ENCODE data around the gene FIBIN. TPM values are rescaled to one million over a fixed set of nuclear protein-coding genes. Genes with fewer than 3 reads are reported as not detected.

The FIBIN gene
- total and polyA plus RNA-seq, 2 experiments from 2014 or later = 0.21 to 0.66 TPM

DNA sequence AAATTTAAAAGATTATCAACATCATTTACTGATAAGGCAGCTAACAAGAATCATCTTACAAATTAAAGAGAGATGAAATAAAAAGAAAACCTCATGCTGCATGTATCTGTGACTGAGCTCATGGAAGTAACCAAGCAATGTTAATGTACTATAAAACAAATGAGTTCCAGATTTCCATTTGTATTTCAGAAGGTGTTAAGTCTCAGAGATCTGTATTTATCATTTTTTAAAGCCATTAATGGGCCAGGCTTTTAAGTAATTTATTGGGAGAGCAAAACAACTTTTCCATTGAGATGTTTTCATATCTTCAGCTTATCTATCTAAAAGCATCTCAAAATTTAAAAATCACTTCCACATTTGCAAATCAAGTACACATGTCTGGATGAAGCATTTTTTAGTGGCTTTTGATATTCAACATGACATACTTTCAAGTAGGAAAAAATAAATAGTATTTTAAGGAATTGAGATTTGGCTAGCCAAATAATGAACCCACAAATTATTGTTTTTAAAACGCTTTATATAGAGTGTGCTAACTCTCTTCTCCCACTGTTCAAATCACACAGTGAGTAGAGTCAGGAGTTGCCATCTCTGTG lies 28.8 kb downstream of the FIBIN start:
- Histone ChIP-seq H3K27ac (ENCODE audit: low read depth) (no peak overlapping the region), H4K20me1 (replicated peaks; ENCODE audit: insufficient read depth) (no peaks in the 10 kb centered on the region), H3K36me3 (ENCODE audit: insufficient read depth) (no peaks in the 10 kb centered on the region), H2AFZ (no peak overlapping the region), H3K79me2 (replicated peaks; ENCODE audit: insufficient read depth) (no peaks in the 10 kb centered on the region), H3K4me3 (no peak overlapping the region), H3K4me2 (no peak overlapping the region), H3K4me1 (ENCODE audit: insufficient read depth) (peaks cover 10% of the 10 kb centered on the region), H3F3A (replicated peaks; ENCODE audit: low read depth) (no peaks in the 10 kb centered on the region), H3K9me2 (ENCODE audit: insufficient read depth) (peaks cover 15% of the 10 kb centered on the region; the same call in 1 of the 2 replicates), H3K27me3 (ENCODE audit: insufficient read depth) (no peaks in the 10 kb centered on the region)
- TF ChIP-seq EZH2phosphoT487 (IDR thresholded peaks at IDR 0.05; ENCODE audit: unreplicated experiment) = no peak
- TF ChIP-seq, protein P1, sequence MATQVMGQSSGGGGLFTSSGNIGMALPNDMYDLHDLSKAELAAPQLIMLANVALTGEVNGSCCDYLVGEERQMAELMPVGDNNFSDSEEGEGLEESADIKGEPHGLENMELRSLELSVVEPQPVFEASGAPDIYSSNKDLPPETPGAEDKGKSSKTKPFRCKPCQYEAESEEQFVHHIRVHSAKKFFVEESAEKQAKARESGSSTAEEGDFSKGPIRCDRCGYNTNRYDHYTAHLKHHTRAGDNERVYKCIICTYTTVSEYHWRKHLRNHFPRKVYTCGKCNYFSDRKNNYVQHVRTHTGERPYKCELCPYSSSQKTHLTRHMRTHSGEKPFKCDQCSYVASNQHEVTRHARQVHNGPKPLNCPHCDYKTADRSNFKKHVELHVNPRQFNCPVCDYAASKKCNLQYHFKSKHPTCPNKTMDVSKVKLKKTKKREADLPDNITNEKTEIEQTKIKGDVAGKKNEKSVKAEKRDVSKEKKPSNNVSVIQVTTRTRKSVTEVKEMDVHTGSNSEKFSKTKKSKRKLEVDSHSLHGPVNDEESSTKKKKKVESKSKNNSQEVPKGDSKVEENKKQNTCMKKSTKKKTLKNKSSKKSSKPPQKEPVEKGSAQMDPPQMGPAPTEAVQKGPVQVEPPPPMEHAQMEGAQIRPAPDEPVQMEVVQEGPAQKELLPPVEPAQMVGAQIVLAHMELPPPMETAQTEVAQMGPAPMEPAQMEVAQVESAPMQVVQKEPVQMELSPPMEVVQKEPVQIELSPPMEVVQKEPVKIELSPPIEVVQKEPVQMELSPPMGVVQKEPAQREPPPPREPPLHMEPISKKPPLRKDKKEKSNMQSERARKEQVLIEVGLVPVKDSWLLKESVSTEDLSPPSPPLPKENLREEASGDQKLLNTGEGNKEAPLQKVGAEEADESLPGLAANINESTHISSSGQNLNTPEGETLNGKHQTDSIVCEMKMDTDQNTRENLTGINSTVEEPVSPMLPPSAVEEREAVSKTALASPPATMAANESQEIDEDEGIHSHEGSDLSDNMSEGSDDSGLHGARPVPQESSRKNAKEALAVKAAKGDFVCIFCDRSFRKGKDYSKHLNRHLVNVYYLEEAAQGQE (IDR thresholded peaks at IDR 0.05; ENCODE audit: unreplicated experiment) = no peak
- no peak for TF ChIP-seq STAT1 (IDR thresholded peaks at IDR 0.05; ENCODE audit: unreplicated experiment)
- TF ChIP-seq ZNF114 (CRISPR knock-in tag; IDR thresholded peaks at IDR 0.05) = no peak
- TF ChIP-seq, protein P2, sequence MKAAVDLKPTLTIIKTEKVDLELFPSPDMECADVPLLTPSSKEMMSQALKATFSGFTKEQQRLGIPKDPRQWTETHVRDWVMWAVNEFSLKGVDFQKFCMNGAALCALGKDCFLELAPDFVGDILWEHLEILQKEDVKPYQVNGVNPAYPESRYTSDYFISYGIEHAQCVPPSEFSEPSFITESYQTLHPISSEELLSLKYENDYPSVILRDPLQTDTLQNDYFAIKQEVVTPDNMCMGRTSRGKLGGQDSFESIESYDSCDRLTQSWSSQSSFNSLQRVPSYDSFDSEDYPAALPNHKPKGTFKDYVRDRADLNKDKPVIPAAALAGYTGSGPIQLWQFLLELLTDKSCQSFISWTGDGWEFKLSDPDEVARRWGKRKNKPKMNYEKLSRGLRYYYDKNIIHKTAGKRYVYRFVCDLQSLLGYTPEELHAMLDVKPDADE (IDR thresholded peaks at IDR 0.05) = no peak
- H3K9me3 Mint-ChIP-seq = no peaks in the 10 kb centered on the region
- H3K4me3 Mint-ChIP-seq = no peak overlapping the region
- DNase-seq (ENCODE audit: low spot score) (no peak), ATAC-seq (no peak)
- peaks cover 14% of the 10 kb centered on the region; the same call in 2 of the 3 replicates for H3K4me1 Mint-ChIP-seq
- no peaks in the 10 kb centered on the region for H3K36me3 Mint-ChIP-seq (ENCODE audit: low read depth)
- H3K27me3 Mint-ChIP-seq (ENCODE audit: insufficient read depth, low read depth, poor library complexity) = no peaks in the 10 kb centered on the region
- H3K27ac Mint-ChIP-seq = no peak overlapping the region

DNA sequence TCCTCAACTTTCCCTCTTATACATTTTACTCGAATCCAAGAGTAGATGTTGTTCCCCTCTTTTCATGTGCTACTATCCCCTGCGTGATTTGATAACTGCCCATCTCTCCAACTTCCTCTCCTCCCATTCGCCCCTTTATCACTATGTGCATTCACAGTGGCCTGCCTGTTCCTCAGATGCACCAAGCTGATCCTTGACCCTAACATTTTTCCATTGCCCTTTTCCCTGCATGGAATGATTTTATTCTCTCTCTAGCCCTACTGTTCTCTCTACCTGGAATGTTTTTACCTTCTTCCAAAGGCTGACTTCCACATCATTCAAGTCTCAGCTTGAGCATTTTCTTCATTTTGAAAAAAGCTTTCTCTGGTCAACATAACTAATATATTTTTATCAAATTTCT lies 31.0 kb downstream of the FIBIN start:
- no peak overlapping the region for H3K4me2 ChIP-seq
- no peak overlapping the region for H3K27ac ChIP-seq (ENCODE audit: low read depth)
- peak overlapping the region; percentile 17; the same call in 1 of the 2 replicates for H3K27ac Mint-ChIP-seq
- H4K20me1 ChIP-seq (replicated peaks; ENCODE audit: insufficient read depth) = no peaks in the 10 kb centered on the region
- no peaks in the 10 kb centered on the region for H3K27me3 Mint-ChIP-seq (ENCODE audit: insufficient read depth, low read depth, poor library complexity)
- peaks cover 10% of the 10 kb centered on the region for H3K4me1 ChIP-seq (ENCODE audit: insufficient read depth)
- no peak for ATAC-seq
- no peaks in the 10 kb centered on the region for H3F3A ChIP-seq (replicated peaks; ENCODE audit: low read depth)
- no peak overlapping the region for H2AFZ ChIP-seq
- no peak overlapping the region for H3K4me3 ChIP-seq
- no peaks in the 10 kb centered on the region for H3K79me2 ChIP-seq (replicated peaks; ENCODE audit: insufficient read depth)
- no peak for DNase-seq (ENCODE audit: low spot score)
- H3K27me3 ChIP-seq (ENCODE audit: insufficient read depth) = no peaks in the 10 kb centered on the region
- H3K36me3 ChIP-seq (ENCODE audit: insufficient read depth) = no peaks in the 10 kb centered on the region
- H3K9me3 Mint-ChIP-seq = no peaks in the 10 kb centered on the region
- peaks cover 9% of the 10 kb centered on the region; the same call in 1 of the 2 replicates for H3K9me2 ChIP-seq (ENCODE audit: insufficient read depth)
- no peaks in the 10 kb centered on the region for H3K36me3 Mint-ChIP-seq (ENCODE audit: low read depth)
- peaks cover 14% of the 10 kb centered on the region; the same call in 2 of the 3 replicates for H3K4me1 Mint-ChIP-seq
- H3K4me3 Mint-ChIP-seq = no peak overlapping the region
- TF ChIP-seq POLR2AphosphoS5 (IDR thresholded peaks at IDR 0.05; ENCODE audit: low read depth) (no peak), EZH2 (IDR thresholded peaks at IDR 0.05; ENCODE audit: low read depth, unreplicated experiment) (no peak), ZNF114 (CRISPR knock-in tag; IDR thresholded peaks at IDR 0.05) (no peak)
- TF ChIP-seq, protein P3, sequence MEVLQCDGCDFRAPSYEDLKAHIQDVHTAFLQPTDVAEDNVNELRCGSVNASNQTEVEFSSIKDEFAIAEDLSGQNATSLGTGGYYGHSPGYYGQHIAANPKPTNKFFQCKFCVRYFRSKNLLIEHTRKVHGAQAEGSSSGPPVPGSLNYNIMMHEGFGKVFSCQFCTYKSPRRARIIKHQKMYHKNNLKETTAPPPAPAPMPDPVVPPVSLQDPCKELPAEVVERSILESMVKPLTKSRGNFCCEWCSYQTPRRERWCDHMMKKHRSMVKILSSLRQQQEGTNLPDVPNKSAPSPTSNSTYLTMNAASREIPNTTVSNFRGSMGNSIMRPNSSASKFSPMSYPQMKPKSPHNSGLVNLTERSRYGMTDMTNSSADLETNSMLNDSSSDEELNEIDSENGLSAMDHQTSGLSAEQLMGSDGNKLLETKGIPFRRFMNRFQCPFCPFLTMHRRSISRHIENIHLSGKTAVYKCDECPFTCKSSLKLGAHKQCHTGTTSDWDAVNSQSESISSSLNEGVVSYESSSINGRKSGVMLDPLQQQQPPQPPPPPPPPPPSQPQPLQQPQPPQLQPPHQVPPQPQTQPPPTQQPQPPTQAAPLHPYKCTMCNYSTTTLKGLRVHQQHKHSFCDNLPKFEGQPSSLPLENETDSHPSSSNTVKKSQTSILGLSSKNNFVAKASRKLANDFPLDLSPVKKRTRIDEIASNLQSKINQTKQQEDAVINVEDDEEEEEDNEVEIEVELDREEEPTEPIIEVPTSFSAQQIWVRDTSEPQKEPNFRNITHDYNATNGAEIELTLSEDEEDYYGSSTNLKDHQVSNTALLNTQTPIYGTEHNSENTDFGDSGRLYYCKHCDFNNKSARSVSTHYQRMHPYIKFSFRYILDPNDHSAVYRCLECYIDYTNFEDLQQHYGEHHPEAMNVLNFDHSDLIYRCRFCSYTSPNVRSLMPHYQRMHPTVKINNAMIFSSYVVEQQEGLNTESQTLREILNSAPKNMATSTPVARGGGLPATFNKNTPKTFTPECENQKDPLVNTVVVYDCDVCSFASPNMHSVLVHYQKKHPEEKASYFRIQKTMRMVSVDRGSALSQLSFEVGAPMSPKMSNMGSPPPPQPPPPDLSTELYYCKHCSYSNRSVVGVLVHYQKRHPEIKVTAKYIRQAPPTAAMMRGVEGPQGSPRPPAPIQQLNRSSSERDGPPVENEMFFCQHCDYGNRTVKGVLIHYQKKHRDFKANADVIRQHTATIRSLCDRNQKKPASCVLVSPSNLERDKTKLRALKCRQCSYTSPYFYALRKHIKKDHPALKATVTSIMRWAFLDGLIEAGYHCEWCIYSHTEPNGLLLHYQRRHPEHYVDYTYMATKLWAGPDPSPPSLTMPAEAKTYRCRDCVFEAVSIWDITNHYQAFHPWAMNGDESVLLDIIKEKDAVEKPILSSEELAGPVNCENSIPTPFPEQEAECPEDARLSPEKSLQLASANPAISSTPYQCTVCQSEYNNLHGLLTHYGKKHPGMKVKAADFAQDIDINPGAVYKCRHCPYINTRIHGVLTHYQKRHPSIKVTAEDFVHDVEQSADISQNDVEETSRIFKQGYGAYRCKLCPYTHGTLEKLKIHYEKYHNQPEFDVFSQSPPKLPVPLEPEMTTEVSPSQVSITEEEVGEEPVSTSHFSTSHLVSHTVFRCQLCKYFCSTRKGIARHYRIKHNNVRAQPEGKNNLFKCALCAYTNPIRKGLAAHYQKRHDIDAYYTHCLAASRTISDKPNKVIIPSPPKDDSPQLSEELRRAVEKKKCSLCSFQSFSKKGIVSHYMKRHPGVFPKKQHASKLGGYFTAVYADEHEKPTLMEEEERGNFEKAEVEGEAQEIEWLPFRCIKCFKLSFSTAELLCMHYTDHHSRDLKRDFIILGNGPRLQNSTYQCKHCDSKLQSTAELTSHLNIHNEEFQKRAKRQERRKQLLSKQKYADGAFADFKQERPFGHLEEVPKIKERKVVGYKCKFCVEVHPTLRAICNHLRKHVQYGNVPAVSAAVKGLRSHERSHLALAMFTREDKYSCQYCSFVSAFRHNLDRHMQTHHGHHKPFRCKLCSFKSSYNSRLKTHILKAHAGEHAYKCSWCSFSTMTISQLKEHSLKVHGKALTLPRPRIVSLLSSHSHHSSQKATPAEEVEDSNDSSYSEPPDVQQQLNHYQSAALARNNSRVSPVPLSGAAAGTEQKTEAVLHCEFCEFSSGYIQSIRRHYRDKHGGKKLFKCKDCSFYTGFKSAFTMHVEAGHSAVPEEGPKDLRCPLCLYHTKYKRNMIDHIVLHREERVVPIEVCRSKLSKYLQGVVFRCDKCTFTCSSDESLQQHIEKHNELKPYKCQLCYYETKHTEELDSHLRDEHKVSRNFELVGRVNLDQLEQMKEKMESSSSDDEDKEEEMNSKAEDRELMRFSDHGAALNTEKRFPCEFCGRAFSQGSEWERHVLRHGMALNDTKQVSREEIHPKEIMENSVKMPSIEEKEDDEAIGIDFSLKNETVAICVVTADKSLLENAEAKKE (CRISPR knock-in tag; IDR thresholded peaks at IDR 0.05) = no peak
